ENCODE results near the gene USP21.
A peak's percentile ranks its signal among the peaks of the same experiment; 100 is the strongest.

USP21 gene

GRCh38 chr1:161137881-161138280, 21.4 kb upstream of the USP21 start:
- DNase-seq (ENCODE audit: low read depth), result no peak
- no peak overlapping the region for H3K4me3 ChIP-seq (ENCODE audit: low read depth, low read length)
- TF ChIP-seq, protein P1, sequence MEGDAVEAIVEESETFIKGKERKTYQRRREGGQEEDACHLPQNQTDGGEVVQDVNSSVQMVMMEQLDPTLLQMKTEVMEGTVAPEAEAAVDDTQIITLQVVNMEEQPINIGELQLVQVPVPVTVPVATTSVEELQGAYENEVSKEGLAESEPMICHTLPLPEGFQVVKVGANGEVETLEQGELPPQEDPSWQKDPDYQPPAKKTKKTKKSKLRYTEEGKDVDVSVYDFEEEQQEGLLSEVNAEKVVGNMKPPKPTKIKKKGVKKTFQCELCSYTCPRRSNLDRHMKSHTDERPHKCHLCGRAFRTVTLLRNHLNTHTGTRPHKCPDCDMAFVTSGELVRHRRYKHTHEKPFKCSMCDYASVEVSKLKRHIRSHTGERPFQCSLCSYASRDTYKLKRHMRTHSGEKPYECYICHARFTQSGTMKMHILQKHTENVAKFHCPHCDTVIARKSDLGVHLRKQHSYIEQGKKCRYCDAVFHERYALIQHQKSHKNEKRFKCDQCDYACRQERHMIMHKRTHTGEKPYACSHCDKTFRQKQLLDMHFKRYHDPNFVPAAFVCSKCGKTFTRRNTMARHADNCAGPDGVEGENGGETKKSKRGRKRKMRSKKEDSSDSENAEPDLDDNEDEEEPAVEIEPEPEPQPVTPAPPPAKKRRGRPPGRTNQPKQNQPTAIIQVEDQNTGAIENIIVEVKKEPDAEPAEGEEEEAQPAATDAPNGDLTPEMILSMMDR (IDR thresholded peaks at IDR 0.05; ENCODE audit: low read depth, low read length, missing control alignments), result no peak
- in situ Hi-C loops (cut with HindIII; ENCODE audit: low sequenced_read_pairs), result no loop called here

DNA sequence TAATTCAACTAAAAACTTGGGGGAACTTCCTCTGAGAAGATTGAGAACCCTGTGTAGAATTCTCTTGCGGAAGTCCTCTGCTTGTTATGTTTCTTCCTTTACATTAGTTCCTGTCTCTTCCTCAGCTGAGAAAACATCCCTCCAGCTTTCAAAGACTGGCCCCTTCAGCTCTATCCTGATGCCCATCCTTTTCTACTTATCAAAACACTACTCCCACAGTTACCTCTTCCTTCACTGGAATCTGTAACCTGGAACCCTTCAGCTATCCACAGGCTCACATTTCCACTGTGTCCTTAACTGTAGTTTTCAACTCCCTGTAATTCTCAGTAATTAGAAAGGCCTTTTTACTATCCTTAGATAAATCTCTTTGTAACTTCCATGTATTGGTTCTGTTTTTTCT, 20.9 kb upstream of the USP21 start:
- H3K4me3 ChIP-seq (ENCODE audit: low read depth, low read length), result no peak overlapping the region
- TF ChIP-seq, protein P1 (IDR thresholded peaks at IDR 0.05; ENCODE audit: low read depth, low read length, missing control alignments), result no peak
- DNase-seq (ENCODE audit: low read depth), result no peak
- in situ Hi-C loops (cut with HindIII; ENCODE audit: low sequenced_read_pairs), result no loop called here

DNA sequence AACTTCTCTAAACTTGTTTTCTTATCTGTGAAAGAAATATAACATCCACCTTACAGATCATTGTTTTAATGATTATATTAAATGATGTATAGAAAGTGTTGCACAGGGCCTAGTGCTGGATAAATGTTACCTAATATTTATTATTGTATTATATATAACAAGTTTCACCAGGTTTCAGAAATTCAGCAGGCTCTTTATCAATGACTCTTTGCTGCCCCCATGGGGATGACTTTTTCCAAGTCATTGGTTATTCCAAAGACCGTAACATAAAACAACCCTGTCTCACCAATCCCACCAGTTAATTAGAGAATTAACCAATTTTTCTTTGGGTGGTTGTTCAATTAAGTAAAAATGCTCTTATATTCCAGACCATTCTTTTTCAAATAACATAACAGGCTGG, 19.5 kb upstream of the USP21 start:
- DNase-seq (ENCODE audit: low read depth), result peak; percentile 35
- in situ Hi-C loops (cut with HindIII; ENCODE audit: low sequenced_read_pairs), result loop anchor here (10.0 kb wide), 1 partner anchor 95 kb away; the partner anchor contains the start of gene USF1
- H3K4me3 ChIP-seq (ENCODE audit: low read depth, low read length), result no peak overlapping the region
- TF ChIP-seq, protein P1 (IDR thresholded peaks at IDR 0.05; ENCODE audit: low read depth, low read length, missing control alignments), result peak; percentile 61

GRCh38 chr1:161140755-161141400, 18.4 kb upstream of the USP21 start:
- TF ChIP-seq, protein P1 (IDR thresholded peaks at IDR 0.05; ENCODE audit: low read depth, low read length, missing control alignments), result no peak
- in situ Hi-C loops (cut with HindIII; ENCODE audit: low sequenced_read_pairs), result loop anchor here (10.0 kb wide), 1 partner anchor 96 kb away; the partner anchor contains the start of gene USF1
- DNase-seq (ENCODE audit: low read depth), result no peak
- H3K4me3 ChIP-seq (ENCODE audit: low read depth, low read length), result no peak overlapping the region

GRCh38 chr1:161145832-161146231, 13.5 kb upstream of the USP21 start:
- in situ Hi-C loops (cut with HindIII; ENCODE audit: low sequenced_read_pairs), result loop anchor here (10.0 kb wide), 1 partner anchor 101 kb away; the partner anchor contains the start of gene USF1
- no peak for DNase-seq (ENCODE audit: low read depth)
- H3K4me3 ChIP-seq (ENCODE audit: low read depth, low read length), result no peak overlapping the region
- TF ChIP-seq, protein P1 (IDR thresholded peaks at IDR 0.05; ENCODE audit: low read depth, low read length, missing control alignments), result no peak

- TF ChIP-seq, protein P1 (IDR thresholded peaks at IDR 0.05; ENCODE audit: low read depth, low read length, missing control alignments), result no peak
- DNase-seq (ENCODE audit: low read depth), result no peak
- H3K4me3 ChIP-seq (ENCODE audit: low read depth, low read length), result peak overlapping the region; percentile 61
- in situ Hi-C loops (cut with HindIII; ENCODE audit: low sequenced_read_pairs), result no loop called here
Measured at GRCh38 chr1:161153176-161153575, 6.1 kb upstream of the USP21 start.
